ENCODE data around the gene ECHS1. TPM values are rescaled to one million over a fixed set of nuclear protein-coding genes. Genes with fewer than 3 reads are reported as not detected.
"Not testable (repeated sequence)": the region's sequence is repeated elsewhere in the genome, so short reads cannot be mapped to it uniquely, and the experiment has no call there.

Gene ECHS1
- polyA plus RNA-seq, 1 donor = 126 TPM

DNA sequence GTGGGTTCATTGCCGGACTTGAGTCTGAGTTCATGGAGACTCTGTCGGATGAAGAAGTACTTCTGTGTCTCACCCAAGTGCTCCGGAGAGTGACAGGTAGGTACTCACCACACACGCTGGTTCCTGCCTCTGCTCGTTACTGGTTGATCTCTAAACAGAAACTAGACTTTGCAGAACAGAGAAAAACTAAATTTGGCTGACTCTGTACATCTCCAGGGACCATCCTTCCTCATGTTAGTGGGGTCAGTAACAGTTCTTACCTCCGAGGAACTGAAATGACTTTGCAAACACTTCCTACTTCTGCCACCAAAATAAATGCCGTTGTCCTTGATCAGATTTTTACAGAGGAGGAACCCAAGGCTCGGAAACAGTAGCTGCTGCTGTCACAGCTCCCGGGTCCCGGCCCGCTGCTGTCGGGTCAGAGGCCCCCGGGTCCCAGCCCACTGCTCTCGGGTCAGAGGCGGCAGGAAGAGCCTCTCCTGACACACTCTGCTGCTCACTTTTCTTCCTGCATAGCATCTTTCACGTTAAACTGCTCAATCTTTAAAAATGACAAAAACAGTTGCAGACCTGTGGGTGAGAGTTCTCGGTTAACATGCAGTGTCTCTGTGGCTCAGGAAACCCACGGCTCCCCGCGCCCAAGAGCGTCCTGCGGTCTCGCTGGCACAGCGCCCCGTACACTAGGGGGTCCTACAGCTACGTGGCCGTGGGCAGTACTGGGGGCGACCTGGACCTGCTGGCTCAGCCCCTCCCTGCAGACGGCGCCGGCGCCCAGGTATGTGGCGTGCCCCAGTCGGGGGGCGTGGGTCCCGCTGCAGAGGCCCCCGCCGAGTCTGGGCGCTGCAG lies 16.0 kb upstream of the ECHS1 start:
- Histone ChIP-seq H3K27me3 (ENCODE audit: control insufficient read depth, insufficient read depth, low read length) (no peaks in the 10 kb centered on the region), H3K9me3 (ENCODE audit: control insufficient read depth, low read depth, low read length) (no peaks in the 10 kb centered on the region), H3K4me3 (ENCODE audit: low read length) (no peak overlapping the region), H3K4me1 (ENCODE audit: control insufficient read depth, insufficient read depth, low read length) (no peaks in the 10 kb centered on the region), H3K36me3 (ENCODE audit: control insufficient read depth, insufficient read depth, low read length) (peaks cover 16% of the 10 kb centered on the region), H3K27ac (ENCODE audit: low read length) (no peak overlapping the region)
- no peak for DNase-seq
- WGBS (ENCODE audit: insufficient coverage, low lambda C conversion rate) = 83% methylated on average over 1 of the region's 39 CpGs

DNA sequence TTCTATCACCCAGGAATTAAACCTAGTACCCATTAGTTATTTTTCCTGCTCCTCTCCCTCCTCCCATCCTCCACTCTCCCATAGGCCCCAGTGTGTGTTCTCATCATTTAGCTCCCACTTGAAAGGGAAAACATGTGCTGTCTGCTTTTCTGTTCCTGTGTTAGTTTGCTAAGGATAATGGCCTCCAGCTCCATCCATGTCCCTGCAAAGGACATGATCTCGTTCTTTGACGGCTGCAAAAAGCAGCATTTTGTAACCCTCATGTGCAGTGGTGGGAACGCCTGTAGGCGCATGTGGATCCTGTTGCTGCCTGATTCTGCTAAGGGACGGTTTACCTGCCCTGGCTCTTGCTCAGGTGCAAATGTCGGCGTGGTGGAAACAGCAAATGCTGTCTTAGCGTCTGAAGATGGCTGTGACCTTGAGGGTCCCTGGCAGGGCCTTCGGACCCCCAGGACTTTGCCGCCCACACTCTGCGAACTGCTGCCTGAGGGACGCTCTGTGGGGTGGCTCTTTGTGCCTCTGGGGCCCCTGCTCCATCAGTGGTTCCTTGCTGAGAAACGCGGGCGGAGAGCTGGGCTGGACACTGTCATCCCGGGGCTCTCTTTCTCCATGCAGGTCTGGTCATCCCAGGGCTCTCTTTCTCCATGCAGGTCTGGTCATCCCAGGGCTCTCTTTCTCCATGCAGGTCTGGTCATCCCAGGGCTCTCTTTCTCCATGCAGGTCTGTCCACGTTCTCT lies 15.2 kb upstream of the ECHS1 start:
- Histone ChIP-seq H3K36me3 (ENCODE audit: control insufficient read depth, insufficient read depth, low read length) (peaks cover 20% of the 10 kb centered on the region), H3K27ac (ENCODE audit: low read length) (no peak overlapping the region), H3K9me3 (ENCODE audit: control insufficient read depth, low read depth, low read length) (no peaks in the 10 kb centered on the region), H3K27me3 (ENCODE audit: control insufficient read depth, insufficient read depth, low read length) (no peaks in the 10 kb centered on the region), H3K4me3 (ENCODE audit: low read length) (no peak overlapping the region), H3K4me1 (ENCODE audit: control insufficient read depth, insufficient read depth, low read length) (no peaks in the 10 kb centered on the region)
- no peak for DNase-seq
- no CpG with 5 or more reads among the region's 17 CpGs for WGBS (ENCODE audit: insufficient coverage, low lambda C conversion rate)

DNA sequence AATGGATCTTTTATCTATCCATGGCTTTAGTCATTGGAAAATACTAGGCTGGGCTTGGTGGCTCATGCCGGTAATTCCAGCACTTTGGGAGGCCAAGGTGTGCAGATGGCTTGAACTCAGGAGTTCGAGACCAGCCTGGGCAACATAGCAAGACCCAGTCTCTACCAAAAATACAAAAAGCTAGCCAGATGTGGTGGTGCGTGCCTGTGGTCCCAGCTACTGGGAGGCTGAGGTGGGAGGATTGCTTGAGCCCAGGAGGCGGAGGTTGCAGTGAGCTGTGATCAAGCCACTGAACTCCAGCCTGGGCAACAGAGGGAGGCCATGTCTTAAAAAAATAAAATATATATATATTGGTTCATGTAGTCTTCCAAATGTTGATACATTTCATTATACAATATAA lies 13.8 kb upstream of the ECHS1 start:
- H3K4me3 ChIP-seq (ENCODE audit: low read length); H3K4me1 ChIP-seq (ENCODE audit: control insufficient read depth, insufficient read depth, low read length); DNase-seq; H3K27ac ChIP-seq (ENCODE audit: low read length); H3K27me3 ChIP-seq (ENCODE audit: control insufficient read depth, insufficient read depth, low read length); H3K9me3 ChIP-seq (ENCODE audit: control insufficient read depth, low read depth, low read length): not testable (repeated sequence)
- H3K36me3 ChIP-seq (ENCODE audit: control insufficient read depth, insufficient read depth, low read length) = peaks cover 22% of the 10 kb centered on the region
- no CpG with 5 or more reads among the region's 4 CpGs for WGBS (ENCODE audit: insufficient coverage, low lambda C conversion rate)

DNA sequence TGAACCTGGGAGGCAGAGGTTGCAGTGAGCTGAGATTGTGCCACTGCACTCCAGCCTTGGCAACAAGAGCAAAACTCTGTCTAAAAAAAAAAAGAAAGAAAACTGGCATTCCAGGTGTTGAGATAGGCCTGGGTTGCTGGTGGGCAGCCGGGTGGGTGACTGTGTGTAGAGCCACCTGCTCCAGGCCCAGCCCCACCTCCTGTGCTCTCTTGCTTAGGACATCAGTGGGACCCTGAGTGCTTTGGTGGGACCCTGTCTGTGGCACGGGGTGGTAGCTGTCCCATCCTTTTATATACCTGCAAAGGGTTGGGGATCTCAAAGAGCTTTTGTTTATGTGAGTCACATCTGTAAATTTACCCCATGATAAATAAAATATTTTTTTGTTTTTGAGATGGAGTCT lies 12.1 kb upstream of the ECHS1 start:
- Histone ChIP-seq H3K4me3 (ENCODE audit: low read length) (no peak overlapping the region), H3K36me3 (ENCODE audit: control insufficient read depth, insufficient read depth, low read length) (peaks cover 19% of the 10 kb centered on the region), H3K27ac (ENCODE audit: low read length) (no peak overlapping the region), H3K9me3 (ENCODE audit: control insufficient read depth, low read depth, low read length) (no peaks in the 10 kb centered on the region), H3K27me3 (ENCODE audit: control insufficient read depth, insufficient read depth, low read length) (no peaks in the 10 kb centered on the region), H3K4me1 (ENCODE audit: control insufficient read depth, insufficient read depth, low read length) (no peaks in the 10 kb centered on the region)
- no CpG with 5 or more reads among the region's 2 CpGs for WGBS (ENCODE audit: insufficient coverage, low lambda C conversion rate)
- DNase-seq = no peak

DNA sequence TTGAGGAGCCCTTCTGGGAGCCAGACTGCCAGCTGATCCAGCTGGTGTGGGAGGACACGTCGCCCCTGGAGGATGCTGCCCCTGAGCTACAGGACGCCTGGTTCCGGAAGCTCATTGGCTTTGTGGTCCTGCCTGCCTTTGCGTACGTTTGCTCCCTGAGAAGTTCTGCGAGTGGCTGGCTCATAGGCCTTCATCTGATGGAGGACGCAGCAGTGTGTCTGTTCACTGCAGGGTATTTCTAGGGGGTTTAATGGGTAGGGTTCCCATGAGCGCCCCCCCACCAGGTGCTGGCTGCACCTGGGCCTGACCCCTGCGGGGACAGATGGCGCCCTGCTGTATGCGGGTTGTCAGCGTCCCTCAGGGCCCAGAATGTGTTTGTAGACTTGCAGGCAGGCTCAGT lies 10.9 kb upstream of the ECHS1 start:
- WGBS (ENCODE audit: insufficient coverage, low lambda C conversion rate) = no CpG with 5 or more reads among the region's 13 CpGs
- H3K36me3 ChIP-seq (ENCODE audit: control insufficient read depth, insufficient read depth, low read length) = peaks cover 15% of the 10 kb centered on the region
- H3K27me3 ChIP-seq (ENCODE audit: control insufficient read depth, insufficient read depth, low read length) = no peaks in the 10 kb centered on the region
- H3K9me3 ChIP-seq (ENCODE audit: control insufficient read depth, low read depth, low read length) = no peaks in the 10 kb centered on the region
- H3K4me3 ChIP-seq (ENCODE audit: low read length) = no peak overlapping the region
- no peak for DNase-seq
- H3K27ac ChIP-seq (ENCODE audit: low read length) = no peak overlapping the region
- no peaks in the 10 kb centered on the region for H3K4me1 ChIP-seq (ENCODE audit: control insufficient read depth, insufficient read depth, low read length)

DNA sequence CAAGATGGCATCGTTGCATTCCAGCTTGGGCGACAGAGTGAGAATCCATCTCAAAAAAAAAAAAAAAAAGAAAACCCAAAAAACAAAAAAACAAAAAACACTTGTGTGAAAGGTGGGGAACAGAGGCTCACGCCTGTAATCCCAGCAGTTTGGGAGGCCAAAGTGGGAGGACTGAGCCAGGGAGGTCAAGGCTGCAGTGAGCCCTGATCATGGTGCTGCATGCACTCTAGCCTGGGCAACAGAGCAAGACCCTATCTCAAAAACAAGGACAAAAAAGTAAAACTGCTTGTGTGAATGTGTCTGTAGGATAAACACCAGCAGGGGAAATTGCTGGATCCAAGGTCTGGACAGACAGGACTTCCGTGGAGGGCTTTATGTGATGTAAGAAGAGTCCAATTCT lies 10.4 kb upstream of the ECHS1 start:
- no peaks in the 10 kb centered on the region for H3K4me1 ChIP-seq (ENCODE audit: control insufficient read depth, insufficient read depth, low read length)
- peaks cover 1% of the 10 kb centered on the region for H3K9me3 ChIP-seq (ENCODE audit: control insufficient read depth, low read depth, low read length)
- peaks cover 12% of the 10 kb centered on the region for H3K36me3 ChIP-seq (ENCODE audit: control insufficient read depth, insufficient read depth, low read length)
- no peak overlapping the region for H3K27ac ChIP-seq (ENCODE audit: low read length)
- no peak overlapping the region for H3K4me3 ChIP-seq (ENCODE audit: low read length)
- no peak for DNase-seq
- no peaks in the 10 kb centered on the region for H3K27me3 ChIP-seq (ENCODE audit: control insufficient read depth, insufficient read depth, low read length)
- no CpG with 5 or more reads among the region's 4 CpGs for WGBS (ENCODE audit: insufficient coverage, low lambda C conversion rate)

DNA sequence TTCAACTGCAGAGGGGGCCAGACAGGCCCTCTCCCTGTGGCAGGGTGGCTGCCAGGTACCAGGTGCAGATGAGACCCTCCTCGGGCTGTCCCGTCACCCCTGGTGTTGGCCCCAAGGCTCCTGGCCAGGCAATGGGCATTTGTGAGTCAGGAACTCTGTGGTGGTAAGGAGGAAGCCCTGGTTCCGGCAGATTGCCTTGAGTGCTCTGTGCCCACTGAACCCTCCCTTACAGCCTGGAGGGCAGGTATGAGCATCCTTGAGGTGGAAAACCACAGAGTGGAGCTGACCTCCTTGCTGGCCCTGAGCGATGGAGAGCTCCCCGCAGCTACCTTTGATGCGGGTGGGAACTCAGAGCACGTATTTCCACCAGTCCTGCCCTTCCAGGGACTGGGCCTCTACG lies 7.9 kb upstream of the ECHS1 start:
- Histone ChIP-seq H3K4me3 (ENCODE audit: low read length) (no peak overlapping the region), H3K9me3 (ENCODE audit: control insufficient read depth, low read depth, low read length) (peaks cover 6% of the 10 kb centered on the region), H3K4me1 (ENCODE audit: control insufficient read depth, insufficient read depth, low read length) (peaks cover 9% of the 10 kb centered on the region), H3K27ac (ENCODE audit: low read length) (no peak overlapping the region), H3K36me3 (ENCODE audit: control insufficient read depth, insufficient read depth, low read length) (peaks cover 12% of the 10 kb centered on the region), H3K27me3 (ENCODE audit: control insufficient read depth, insufficient read depth, low read length) (no peaks in the 10 kb centered on the region)
- no peak for DNase-seq
- no CpG with 5 or more reads among the region's 8 CpGs for WGBS (ENCODE audit: insufficient coverage, low lambda C conversion rate)

DNA sequence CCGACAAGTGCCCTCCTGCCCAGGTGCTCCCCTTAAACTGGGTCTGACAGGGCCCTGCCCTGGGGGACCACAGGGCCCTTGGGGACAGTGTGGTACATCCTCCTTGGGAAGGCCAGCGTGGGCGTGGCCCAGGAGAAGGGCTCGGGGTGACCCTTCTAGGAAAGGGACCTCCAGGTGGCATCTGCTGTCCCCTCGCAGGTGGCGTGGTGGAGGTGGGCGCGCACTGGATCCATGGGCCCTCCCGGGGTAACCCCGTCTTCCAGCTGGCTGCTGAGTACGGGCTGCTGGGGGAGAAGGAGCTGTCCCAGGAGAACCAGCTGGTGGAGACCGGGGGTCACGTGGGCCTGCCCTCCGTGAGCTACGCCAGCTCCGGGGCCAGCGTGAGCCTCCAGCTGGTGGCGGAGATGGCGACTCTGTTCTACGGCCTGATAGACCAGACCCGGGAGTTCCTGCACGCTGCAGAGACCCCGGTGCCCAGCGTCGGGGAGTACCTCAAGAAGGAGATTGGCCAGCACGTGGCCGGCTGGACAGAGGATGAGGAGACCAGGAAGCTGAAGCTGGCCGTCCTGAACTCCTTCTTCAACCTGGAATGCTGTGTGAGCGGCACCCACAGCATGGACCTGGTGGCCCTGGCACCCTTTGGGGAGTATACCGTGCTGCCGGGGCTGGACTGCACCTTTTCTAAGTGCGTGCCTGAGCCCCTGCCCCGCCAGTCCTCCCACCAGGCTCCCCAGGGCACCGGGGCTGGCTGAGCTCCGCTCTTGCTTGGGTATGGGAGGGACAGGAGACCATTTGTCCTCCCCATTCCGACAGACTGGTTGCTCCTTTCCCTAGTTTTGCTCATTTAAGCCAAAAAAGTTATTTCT lies 6.9 kb upstream of the ECHS1 start:
- Histone ChIP-seq H3K4me3 (ENCODE audit: low read length) (peak overlapping the region; percentile 48), H3K27ac (ENCODE audit: low read length) (no peak overlapping the region), H3K36me3 (ENCODE audit: control insufficient read depth, insufficient read depth, low read length) (peaks cover 12% of the 10 kb centered on the region), H3K4me1 (ENCODE audit: control insufficient read depth, insufficient read depth, low read length) (peaks cover 9% of the 10 kb centered on the region), H3K27me3 (ENCODE audit: control insufficient read depth, insufficient read depth, low read length) (no peaks in the 10 kb centered on the region), H3K9me3 (ENCODE audit: control insufficient read depth, low read depth, low read length) (peaks cover 6% of the 10 kb centered on the region)
- no peak for DNase-seq
- WGBS (ENCODE audit: insufficient coverage, low lambda C conversion rate) = no CpG with 5 or more reads among the region's 36 CpGs

DNA sequence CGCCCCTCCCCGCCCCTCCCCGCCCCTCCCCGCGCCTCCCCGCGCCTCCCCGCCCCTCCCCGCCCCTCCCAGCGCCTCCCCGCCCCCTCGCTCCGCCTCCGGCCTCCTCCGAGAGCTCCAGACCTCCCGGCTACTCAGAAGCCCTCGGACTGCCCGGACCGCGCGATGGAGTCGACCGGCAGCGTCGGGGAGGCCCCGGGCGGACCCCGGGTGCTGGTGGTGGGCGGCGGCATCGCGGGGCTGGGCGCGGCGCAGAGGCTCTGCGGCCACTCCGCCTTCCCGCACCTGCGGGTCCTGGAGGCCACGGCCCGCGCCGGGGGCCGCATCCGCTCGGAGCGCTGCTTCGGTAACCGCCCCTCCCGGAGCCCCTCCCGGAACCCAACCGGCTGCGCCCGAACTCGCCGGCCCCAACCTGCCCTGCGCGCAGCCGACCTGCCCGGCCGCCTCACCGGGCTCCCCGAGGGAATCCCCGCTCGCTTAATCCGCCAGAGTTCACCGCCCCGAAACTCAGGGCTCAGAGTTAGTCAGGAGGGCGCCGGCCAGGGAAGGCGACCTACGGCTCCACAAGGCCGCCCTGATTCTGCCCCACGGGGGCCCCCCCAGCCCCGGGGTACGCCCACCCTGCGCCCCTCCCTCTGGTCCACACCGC lies 6.1 kb upstream of the ECHS1 start, which contains the start of gene PAOX:
Gene PAOX, plus strand, starts transcription at position 111 of the 649 bp plus-strand sequence. Its CDS starts 55 bp downstream, at position 166.
- Histone ChIP-seq H3K36me3 (ENCODE audit: control insufficient read depth, insufficient read depth, low read length) (peaks cover 10% of the 10 kb centered on the region), H3K9me3 (ENCODE audit: control insufficient read depth, low read depth, low read length) (peaks cover 6% of the 10 kb centered on the region), H3K4me1 (ENCODE audit: control insufficient read depth, insufficient read depth, low read length) (peaks cover 9% of the 10 kb centered on the region), H3K4me3 (ENCODE audit: low read length) (peak within 1 kb of the TSS; percentile 75), H3K27me3 (ENCODE audit: control insufficient read depth, insufficient read depth, low read length) (no peaks in the 10 kb centered on the region), H3K27ac (ENCODE audit: low read length) (peak within 1 kb of the TSS; percentile 95)
- WGBS (ENCODE audit: insufficient coverage, low lambda C conversion rate) = no CpG with 5 or more reads among the region's 78 CpGs
- peak in 1 of 2 donors; percentile 73 for DNase-seq
